CD4-positive, alpha-beta T cell treated with Interleukin-21 for 1 hour (primary cell): ENCODE results near the gene ADAM22.
"Not testable (repeated sequence)": the region's sequence is repeated elsewhere in the genome, so short reads cannot be mapped to it uniquely, and the experiment has no call there.

ENCODE experiments used
- DNase-seq: peaks from one replicate; pipeline ENCODE4 v3.0.0-alpha.2; 2020

Gene ADAM22

GRCh38 chr7:88111954-88112471, 178.0 kb downstream of the ADAM22 start:
- no peak for DNase-seq

- DNase-seq, result no peak
These were observed 181.3 kb downstream of the ADAM22 start for GRCh38 chr7:88115258-88115796.

- no peak for DNase-seq
These were observed 181.8 kb downstream of the ADAM22 start for GRCh38 chr7:88115816-88116215.

GRCh38 chr7:88116235-88116795, 182.3 kb downstream of the ADAM22 start:
- DNase-seq, result no peak

GRCh38 chr7:88117325-88117724, 183.3 kb downstream of the ADAM22 start:
- DNase-seq, result no peak

GRCh38 chr7:88121335-88121734, 187.3 kb downstream of the ADAM22 start:
- no peak for DNase-seq

- DNase-seq, result no peak
These were observed 193.7 kb downstream of the ADAM22 start for GRCh38 chr7:88127637-88128290.

- no peak for DNase-seq
These were observed 198.7 kb downstream of the ADAM22 start for GRCh38 chr7:88132725-88133124.

GRCh38 chr7:88140947-88141346, 206.9 kb downstream of the ADAM22 start:
- DNase-seq, result no peak

- DNase-seq, result no peak
These were observed 207.4 kb downstream of the ADAM22 start for GRCh38 chr7:88141479-88141878.

GRCh38 chr7:88141953-88142352, 207.9 kb downstream of the ADAM22 start:
- no peak for DNase-seq

GRCh38 chr7:88146616-88147015, 212.6 kb downstream of the ADAM22 start:
- no peak for DNase-seq

- DNase-seq, result no peak
These were observed 213.3 kb downstream of the ADAM22 start for GRCh38 chr7:88147341-88147740.

GRCh38 chr7:88147949-88148348, 213.9 kb downstream of the ADAM22 start:
- no peak for DNase-seq

- no peak for DNase-seq
These were observed 216.0 kb downstream of the ADAM22 start for GRCh38 chr7:88150033-88150432.

GRCh38 chr7:88151119-88151790, 217.2 kb downstream of the ADAM22 start:
- DNase-seq, result no peak

- DNase-seq, result no peak
These were observed 219.3 kb downstream of the ADAM22 start for GRCh38 chr7:88153378-88153777.

GRCh38 chr7:88155756-88156155, 221.7 kb downstream of the ADAM22 start:
- DNase-seq, result no peak

- no peak for DNase-seq
These were observed 222.3 kb downstream of the ADAM22 start for GRCh38 chr7:88156356-88156755.

- DNase-seq, result not testable (repeated sequence)
These were observed 225.7 kb downstream of the ADAM22 start for GRCh38 chr7:88159741-88160140.

GRCh38 chr7:88165697-88166096, 231.6 kb downstream of the ADAM22 start:
- no peak for DNase-seq

- DNase-seq, result no peak
These were observed 233.2 kb downstream of the ADAM22 start for GRCh38 chr7:88167223-88167622.

- DNase-seq, result no peak
These were observed 233.7 kb downstream of the ADAM22 start for GRCh38 chr7:88167721-88168120.
